GM12864 (cell line): ENCODE results near the gene ACTL6A.
A peak's percentile ranks its signal among the peaks of the same experiment; 100 is the strongest.
"Not testable (repeated sequence)": the region's sequence is repeated elsewhere in the genome, so short reads cannot be mapped to it uniquely, and the experiment has no call there.

Source experiments
- DNase-seq: peaks from one replicate; pipeline ENCODE4 v3.0.0-alpha.2; 2011; ENCODE audit warnings: low read depth
- H3K4me3 ChIP-seq: 2 replicates; pipeline ENCODE4 v1.5.1; 2011; ENCODE audit warnings: mild to moderate bottlenecking, low read depth, low read length, control low read depth
- CTCF ChIP-seq: IDR thresholded peaks from 2 replicates; pipeline ENCODE4 v1.5.1; 2011; ENCODE audit warnings: low read depth, mild to moderate bottlenecking, moderate library complexity, low read length, control low read depth, inconsistent platforms; ENCODE audit errors: missing control alignments

Gene ACTL6A

DNA sequence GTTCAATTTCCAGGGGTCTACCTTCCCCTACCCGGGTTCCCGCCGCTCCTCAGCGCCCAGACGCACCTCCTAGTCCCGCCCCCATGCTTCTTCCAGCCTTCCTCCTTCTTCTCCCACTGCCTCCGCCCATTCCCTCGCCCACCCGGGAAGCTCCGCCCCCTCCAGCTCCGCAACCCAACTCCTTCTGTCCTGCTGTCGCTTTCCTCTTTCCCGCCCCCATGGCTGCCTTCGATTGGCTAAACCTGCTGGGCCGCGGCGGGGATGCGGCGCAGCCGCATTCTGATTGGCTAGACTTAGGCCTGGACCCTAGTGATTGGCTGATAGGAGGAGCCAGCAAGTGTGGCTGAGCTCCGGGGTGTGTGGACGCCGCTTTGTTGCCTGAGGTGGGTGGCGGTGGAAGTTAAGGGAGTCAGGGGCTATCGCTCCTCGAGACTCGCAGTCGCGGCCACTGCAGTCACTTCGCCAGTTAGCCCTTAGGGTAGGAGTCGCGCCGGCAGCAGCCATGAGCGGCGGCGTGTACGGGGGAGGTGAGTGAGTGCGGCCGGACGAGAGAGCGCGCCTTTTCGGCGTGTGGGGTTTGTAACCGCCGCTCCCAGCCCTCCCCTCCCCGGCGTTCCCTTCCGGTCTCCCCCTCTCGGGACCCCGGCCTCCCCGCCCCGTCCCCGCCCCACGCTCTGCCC lies at the start of gene ACTL6A:
Gene ACTL6A, plus strand, starts transcription at position 336 of the 680 bp plus-strand sequence. Its CDS starts 167 bp downstream, at position 503.
- peak within 1 kb of the TSS; percentile 68 for H3K4me3 ChIP-seq
- TF ChIP-seq CTCF = no peak

DNA sequence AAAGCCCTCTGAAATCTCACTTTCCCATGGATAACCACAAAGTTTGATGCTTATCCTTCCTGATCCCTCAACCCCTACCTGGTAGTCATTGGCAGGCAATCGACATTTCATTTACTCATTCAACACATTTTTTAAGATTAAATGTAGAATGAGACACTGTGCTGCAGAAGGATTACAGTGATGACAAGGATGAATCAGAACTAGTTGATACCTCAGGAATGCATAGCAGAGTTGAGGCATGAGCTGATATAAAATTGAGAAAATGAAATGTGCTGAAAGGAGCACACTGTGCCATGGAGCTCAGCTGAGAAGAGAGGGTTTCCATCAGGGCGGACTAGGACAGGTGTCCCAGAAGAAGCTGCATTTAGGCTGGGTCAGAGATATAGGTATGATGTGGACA lies 48.9 kb upstream of the ACTL6A start:
- H3K4me3 ChIP-seq = no peak overlapping the region
- DNase-seq = no peak
- no peak for TF ChIP-seq CTCF

More for the DNA sequence above, at the start of gene ACTL6A:
- DNase-seq = peak; percentile 98

GRCh38 chr3:179516461-179517251 lies 46.1 kb upstream of the ACTL6A start:
- not testable (repeated sequence) for H3K4me3 ChIP-seq, DNase-seq

GRCh38 chr3:179526482-179526881 lies 36.2 kb upstream of the ACTL6A start:
- no peak for TF ChIP-seq CTCF
- no peak for DNase-seq
- no peak overlapping the region for H3K4me3 ChIP-seq

- no peak for TF ChIP-seq CTCF
- DNase-seq = no peak
- H3K4me3 ChIP-seq = no peak overlapping the region
Measured at GRCh38 chr3:179526989-179527391, 35.7 kb upstream of the ACTL6A start.

- TF ChIP-seq CTCF = no peak
- no peak for DNase-seq
- no peak overlapping the region for H3K4me3 ChIP-seq
Measured at GRCh38 chr3:179528772-179529171, 34.0 kb upstream of the ACTL6A start.

- no peak for DNase-seq
- TF ChIP-seq CTCF = no peak
Measured at GRCh38 chr3:179531576-179531975, 31.1 kb upstream of the ACTL6A start.

More at GRCh38 chr3:179531576-179531975, 31.1 kb upstream of the ACTL6A start:
- H3K4me3 ChIP-seq = no peak overlapping the region
